Measurements from ENCODE around the gene ZNF823. TPM values are rescaled to one million over a fixed set of nuclear protein-coding genes. Genes with fewer than 3 reads are reported as not detected.
A peak's percentile ranks its signal among the peaks of the same experiment; 100 is the strongest.

The ZNF823 gene
- total and polyA plus RNA-seq, 9 of the 15 experiments (the other 6 are each of a cell fraction or from before 2014, with no cell fraction given), result 4.0 to 13.4 (median 6.1) TPM

DNA sequence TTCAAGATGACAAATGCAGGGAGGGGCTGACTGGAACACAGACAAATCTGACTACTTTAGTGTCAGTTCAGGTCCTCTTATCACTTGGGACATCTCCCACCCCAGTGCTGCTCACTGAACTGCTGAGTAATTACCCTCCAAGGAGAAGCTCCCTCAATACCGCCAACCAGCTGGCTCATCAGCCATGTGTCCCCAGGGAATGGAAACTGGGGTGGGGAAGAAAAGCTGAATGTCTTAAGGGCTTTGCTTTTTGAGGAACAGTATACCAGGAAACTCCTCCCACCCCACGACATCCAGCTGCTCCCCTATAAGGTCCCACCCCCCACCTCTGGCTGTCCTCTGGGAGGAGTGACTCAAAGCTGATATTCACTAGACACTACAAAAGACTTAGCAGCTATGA lies 2.0 kb downstream of the ZNF823 start (continued):
- TF ChIP-seq NUFIP1 (IDR thresholded peaks at IDR 0.05; ENCODE audit: partially characterized antibody), result no peak
- TF ChIP-seq, protein P1, sequence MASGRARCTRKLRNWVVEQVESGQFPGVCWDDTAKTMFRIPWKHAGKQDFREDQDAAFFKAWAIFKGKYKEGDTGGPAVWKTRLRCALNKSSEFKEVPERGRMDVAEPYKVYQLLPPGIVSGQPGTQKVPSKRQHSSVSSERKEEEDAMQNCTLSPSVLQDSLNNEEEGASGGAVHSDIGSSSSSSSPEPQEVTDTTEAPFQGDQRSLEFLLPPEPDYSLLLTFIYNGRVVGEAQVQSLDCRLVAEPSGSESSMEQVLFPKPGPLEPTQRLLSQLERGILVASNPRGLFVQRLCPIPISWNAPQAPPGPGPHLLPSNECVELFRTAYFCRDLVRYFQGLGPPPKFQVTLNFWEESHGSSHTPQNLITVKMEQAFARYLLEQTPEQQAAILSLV (tag; IDR thresholded peaks at IDR 0.05), result no peak
- TF ChIP-seq ZNF583 (CRISPR knock-in tag; IDR thresholded peaks at IDR 0.05), result 0 out of 2 replicates have a peak, but pooled peaks have one; percentile 18
- 0 out of 2 replicates have a peak, but pooled peaks have one; percentile 40 for TF ChIP-seq ELF4 (CRISPR knock-in tag; IDR thresholded peaks at IDR 0.05)
- TF ChIP-seq MCM3 (IDR thresholded peaks at IDR 0.05), result no peak
- TF ChIP-seq HDAC1 (IDR thresholded peaks at IDR 0.05), result peak in 1 of 2 experiments; percentile 77; a peak in 2 of 4 replicates
- TF ChIP-seq SMARCE1 (IDR thresholded peaks at IDR 0.05), result peak; percentile 65
- peak in 1 of 2 experiments; percentile 61 for TF ChIP-seq E2F6 (IDR thresholded peaks at IDR 0.05; ENCODE audit: borderline replicate concordance in 1 of 2, extremely low read depth in 1 of 2, insufficient read depth in 1 of 2, insufficient read length in 1 of 2, low read depth in 1 of 2, low read length in 1 of 2, poor library complexity in 1 of 2, severe bottlenecking in 1 of 2)
- peak; percentile 58; the same call in 1 of the 2 replicates for TF ChIP-seq NCOR1 (IDR thresholded peaks at IDR 0.05)
- peak; percentile 28; the same call in 1 of the 2 replicates for TF ChIP-seq HMBOX1 (IDR thresholded peaks at IDR 0.05)
- peak; percentile 64 for TF ChIP-seq PKNOX1 (IDR thresholded peaks at IDR 0.05)

Data from K562 (cell line).